Chondrocyte (in vitro differentiated cells): ENCODE measurements around the gene GALNT2. TPM values are rescaled to one million over a fixed set of nuclear protein-coding genes. Genes with fewer than 3 reads are reported as not detected.

ENCODE experiments used
- DNase-seq: peaks from one replicate; pipeline ENCODE4 v3.0.0; 2021; ENCODE audit warnings: mixed read lengths, low spot score
- H3K27ac Mint-ChIP-seq: one replicate; pipeline ENCODE4 v1.8.0; 2021; ENCODE audit warnings: mild to moderate bottlenecking, moderate library complexity, mixed read lengths; ENCODE audit not compliant: unreplicated experiment
- H3K27me3 Mint-ChIP-seq: 2 replicates; pipeline ENCODE4 v1.8.0; 2021; ENCODE audit warnings: low read depth, mixed read lengths
- H3K36me3 Mint-ChIP-seq: 2 replicates; pipeline ENCODE4 v1.8.0; 2021; ENCODE audit warnings: low read depth, mixed read lengths
- H3K4me1 Mint-ChIP-seq: 2 replicates; pipeline ENCODE4 v1.8.0; 2021; ENCODE audit warnings: low read depth, mild to moderate bottlenecking, mixed read lengths
- H3K4me3 Mint-ChIP-seq: one replicate; pipeline ENCODE4 v1.8.0; 2021; ENCODE audit warnings: mild to moderate bottlenecking, moderate library complexity, mixed read lengths; ENCODE audit not compliant: unreplicated experiment
- H3K9me3 Mint-ChIP-seq: 2 replicates; pipeline ENCODE4 v1.8.0; 2021; ENCODE audit warnings: low read depth, mixed read lengths
- total RNA-seq: library from RNA; stranded (reverse); gene quantifications from 3 replicates; pipeline ENCODE4 v1.2.1, GENCODE V29; 2021
- TF ChIP-seq, protein P1 (sequence below): fragments of 200-600 bp; sonication (generic); IDR thresholded peaks from 2 replicates; pipeline ENCODE4 v1.5.0; 2021; ENCODE audit warnings: antibody characterized with exemption, mild to moderate bottlenecking, moderate library complexity

GALNT2 gene
- total RNA-seq, 1 donor from 2014 or later: 223 TPM

- no peaks in the 10 kb centered on the region for H3K36me3 Mint-ChIP-seq
- peaks cover 2% of the 10 kb centered on the region for H3K27me3 Mint-ChIP-seq
- no peak overlapping the region for H3K27ac Mint-ChIP-seq
- TF ChIP-seq, protein P1, sequence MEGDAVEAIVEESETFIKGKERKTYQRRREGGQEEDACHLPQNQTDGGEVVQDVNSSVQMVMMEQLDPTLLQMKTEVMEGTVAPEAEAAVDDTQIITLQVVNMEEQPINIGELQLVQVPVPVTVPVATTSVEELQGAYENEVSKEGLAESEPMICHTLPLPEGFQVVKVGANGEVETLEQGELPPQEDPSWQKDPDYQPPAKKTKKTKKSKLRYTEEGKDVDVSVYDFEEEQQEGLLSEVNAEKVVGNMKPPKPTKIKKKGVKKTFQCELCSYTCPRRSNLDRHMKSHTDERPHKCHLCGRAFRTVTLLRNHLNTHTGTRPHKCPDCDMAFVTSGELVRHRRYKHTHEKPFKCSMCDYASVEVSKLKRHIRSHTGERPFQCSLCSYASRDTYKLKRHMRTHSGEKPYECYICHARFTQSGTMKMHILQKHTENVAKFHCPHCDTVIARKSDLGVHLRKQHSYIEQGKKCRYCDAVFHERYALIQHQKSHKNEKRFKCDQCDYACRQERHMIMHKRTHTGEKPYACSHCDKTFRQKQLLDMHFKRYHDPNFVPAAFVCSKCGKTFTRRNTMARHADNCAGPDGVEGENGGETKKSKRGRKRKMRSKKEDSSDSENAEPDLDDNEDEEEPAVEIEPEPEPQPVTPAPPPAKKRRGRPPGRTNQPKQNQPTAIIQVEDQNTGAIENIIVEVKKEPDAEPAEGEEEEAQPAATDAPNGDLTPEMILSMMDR: no peak
- H3K4me3 Mint-ChIP-seq: no peak overlapping the region
- H3K4me1 Mint-ChIP-seq: peaks cover 25% of the 10 kb centered on the region
- no peak for DNase-seq
- no peaks in the 10 kb centered on the region for H3K9me3 Mint-ChIP-seq
These were observed 241.8 kb downstream of the GALNT2 start for GRCh38 chr1:230308821-230309220.

DNA sequence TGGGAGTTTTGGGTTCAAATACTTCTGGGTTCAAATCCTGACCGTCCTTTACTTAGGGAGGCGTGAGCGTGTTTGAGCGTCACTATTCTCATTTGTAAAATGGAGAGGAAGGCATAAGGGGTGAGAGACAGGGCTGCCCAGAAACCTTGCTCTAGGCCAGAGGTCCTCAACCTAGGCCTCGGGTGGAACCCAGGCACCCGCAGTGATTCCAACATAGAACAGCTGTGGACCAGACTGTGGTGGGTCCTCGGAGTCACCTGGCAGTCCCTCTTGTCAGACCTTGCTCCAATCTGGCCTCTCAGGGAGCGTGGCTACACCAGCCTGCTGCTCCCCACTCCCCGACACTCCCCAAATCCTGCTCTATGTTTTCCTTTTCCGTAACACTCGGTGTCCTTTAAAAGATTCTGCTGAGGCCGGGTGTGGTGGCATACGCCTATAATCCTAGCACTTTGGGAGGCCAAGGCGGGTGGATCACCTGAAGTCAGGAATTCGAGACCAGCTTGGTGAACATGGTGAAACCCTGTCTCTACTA, 242.7 kb downstream of the GALNT2 start:
- DNase-seq: no peak
- Mint-ChIP-seq H3K36me3 (no peaks in the 10 kb centered on the region), H3K9me3 (no peaks in the 10 kb centered on the region), H3K4me3 (no peak overlapping the region), H3K27ac (no peak overlapping the region), H3K27me3 (peaks cover 2% of the 10 kb centered on the region), H3K4me1 (peaks cover 22% of the 10 kb centered on the region)
- TF ChIP-seq, protein P1: no peak

DNA sequence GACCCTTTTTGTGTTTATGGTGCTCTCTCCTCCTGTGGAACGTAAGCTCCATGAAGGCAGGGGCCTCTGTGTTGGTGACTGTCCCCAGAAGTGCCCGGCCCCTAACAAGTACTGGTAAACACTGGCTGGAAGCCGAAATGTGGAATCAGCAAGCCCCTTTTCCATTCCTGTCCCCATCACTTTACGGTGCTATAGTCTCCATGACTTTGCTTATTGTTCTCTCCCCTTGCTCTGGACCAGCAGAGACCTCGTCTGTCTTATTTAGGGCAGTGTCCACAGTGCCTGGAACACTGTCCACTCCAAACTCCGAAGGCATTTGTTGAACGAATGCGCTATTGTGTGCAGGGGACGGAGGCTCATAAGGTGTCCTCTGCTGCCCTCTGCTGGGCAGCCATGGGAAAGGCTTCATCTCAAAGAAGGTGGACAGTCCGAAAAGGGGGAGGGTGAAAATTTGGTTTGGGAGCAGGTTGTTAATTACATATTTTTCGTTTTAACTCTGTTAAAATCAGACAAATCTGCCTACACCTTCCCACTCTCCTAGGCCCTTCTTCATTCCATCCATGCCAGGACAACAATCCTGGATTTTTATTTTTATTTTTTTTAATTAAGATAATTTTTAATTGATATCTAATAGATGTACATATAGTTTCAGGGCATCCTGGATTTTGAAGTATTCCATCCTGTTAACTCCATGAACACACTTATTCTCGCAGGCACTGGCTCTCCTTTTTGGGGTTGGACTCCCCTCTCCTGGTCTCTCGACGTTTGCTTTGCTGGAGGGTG, 243.5 kb downstream of the GALNT2 start:
- Mint-ChIP-seq H3K36me3 (no peaks in the 10 kb centered on the region), H3K4me3 (no peak overlapping the region), H3K4me1 (peaks cover 22% of the 10 kb centered on the region), H3K27ac (no peak overlapping the region), H3K9me3 (no peaks in the 10 kb centered on the region), H3K27me3 (peaks cover 2% of the 10 kb centered on the region)
- TF ChIP-seq, protein P1: peak; percentile 97
- no peak for DNase-seq

DNA sequence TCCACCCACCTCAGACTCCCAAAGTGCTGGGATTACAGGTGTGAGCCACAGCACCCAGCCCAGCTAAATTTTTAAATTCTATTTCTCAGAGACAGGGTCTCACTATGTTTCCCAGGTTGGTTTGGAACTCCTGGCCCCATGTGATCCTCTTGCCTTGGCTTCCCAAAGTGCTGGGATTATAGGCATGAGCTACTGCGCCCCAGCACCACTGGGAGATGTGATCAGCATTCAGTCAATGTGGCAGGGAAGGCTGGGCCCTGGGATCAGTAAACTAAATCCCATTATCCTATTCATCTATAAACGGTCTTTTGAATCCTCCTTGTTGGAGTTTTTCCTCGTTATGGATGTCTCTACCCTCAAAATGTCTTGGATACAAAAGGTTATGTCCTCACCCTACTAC, 245.6 kb downstream of the GALNT2 start:
- TF ChIP-seq, protein P1: no peak
- H3K4me1 Mint-ChIP-seq: peaks cover 13% of the 10 kb centered on the region
- no peaks in the 10 kb centered on the region for H3K9me3 Mint-ChIP-seq
- no peak for DNase-seq
- no peak overlapping the region for H3K27ac Mint-ChIP-seq
- H3K27me3 Mint-ChIP-seq: peaks cover 2% of the 10 kb centered on the region
- H3K4me3 Mint-ChIP-seq: no peak overlapping the region
- no peaks in the 10 kb centered on the region for H3K36me3 Mint-ChIP-seq

- H3K27me3 Mint-ChIP-seq: peaks cover 2% of the 10 kb centered on the region
- H3K4me1 Mint-ChIP-seq: peaks cover 11% of the 10 kb centered on the region
- no peak for DNase-seq
- no peak overlapping the region for H3K27ac Mint-ChIP-seq
- TF ChIP-seq, protein P1: no peak
- no peaks in the 10 kb centered on the region for H3K9me3 Mint-ChIP-seq
- H3K36me3 Mint-ChIP-seq: no peaks in the 10 kb centered on the region
- no peak overlapping the region for H3K4me3 Mint-ChIP-seq
These were observed 246.6 kb downstream of the GALNT2 start for GRCh38 chr1:230313453-230314141.
